ENCODE results near the gene AFG3L2. TPM values are rescaled to one million over a fixed set of nuclear protein-coding genes. Genes with fewer than 3 reads are reported as not detected.

AFG3L2 gene
- total RNA-seq, 2 experiments from 2014 or later = 60.6 to 64.0 TPM

GRCh38 chr18:12373116-12373770 is 3.8 kb downstream of the AFG3L2 start:
- TF ChIP-seq CTCF (IDR thresholded peaks at IDR 0.05) = no peak
- Mint-ChIP-seq H3K9me3 (no peaks in the 10 kb centered on the region), H3K4me3 (no peak overlapping the region), H3K27ac (no peak overlapping the region), H3K4me1 (ENCODE audit: low read depth) (peaks cover 49% of the 10 kb centered on the region), H3K27me3 (no peaks in the 10 kb centered on the region), H3K36me3 (ENCODE audit: low read depth) (peaks cover 42% of the 10 kb centered on the region)
- intact Hi-C loops (cut with micrococcal nuclease) = loop anchor here (10.0 kb wide), 1 partner anchor 572 kb away; the partner anchor contains the start of gene SEH1L
- no peak for DNase-seq
- ChIA-PET CTCF (interaction anchor here (1.7 kb wide), 1 partner anchor 46 kb away, joined by 5 read pairs; no protein-coding TSS in a partner anchor), POLR2A (interaction anchor here (0.6 to 1.1 kb wide), 4 partner anchors 15 to 46 kb away, joined by 3 to 4 read pairs (median 4); partner anchors contain the start of gene PRELID3A)
- ATAC-seq = no peak

- intact Hi-C loops (cut with micrococcal nuclease) = loop anchor here (10.0 kb wide), 1 partner anchor 572 kb away; the partner anchor contains the start of gene SEH1L
- POLR2A ChIA-PET = interaction anchor here (1.1 kb wide), 1 partner anchor 35 kb away, joined by 3 read pairs; the partner anchor contains the start of gene PRELID3A
- no peak overlapping the region for H3K4me3 Mint-ChIP-seq
Observed at GRCh38 chr18:12372406-12372805, 4.6 kb downstream of the AFG3L2 start.

GRCh38 chr18:12371590-12371989 is 5.4 kb downstream of the AFG3L2 start:
- Mint-ChIP-seq H3K27ac (no peak overlapping the region), H3K27me3 (no peaks in the 10 kb centered on the region), H3K9me3 (no peaks in the 10 kb centered on the region)

More at GRCh38 chr18:12372406-12372805, 4.6 kb downstream of the AFG3L2 start:
- peaks cover 43% of the 10 kb centered on the region for H3K4me1 Mint-ChIP-seq (ENCODE audit: low read depth)
- H3K27me3 Mint-ChIP-seq = no peaks in the 10 kb centered on the region
- H3K36me3 Mint-ChIP-seq (ENCODE audit: low read depth) = peaks cover 45% of the 10 kb centered on the region
- no peak for DNase-seq
- CTCF ChIA-PET = interaction anchor here (1.7 kb wide), 1 partner anchor 45 kb away, joined by 5 read pairs; no protein-coding TSS in a partner anchor
- TF ChIP-seq CTCF (IDR thresholded peaks at IDR 0.05) = no peak
- no peak for ATAC-seq
- no peak overlapping the region for H3K27ac Mint-ChIP-seq
- no peaks in the 10 kb centered on the region for H3K9me3 Mint-ChIP-seq

GRCh38 chr18:12369211-12369610 is 7.8 kb downstream of the AFG3L2 start:
- H3K9me3 Mint-ChIP-seq = no peaks in the 10 kb centered on the region
- ChIA-PET POLR2A (no interaction called here), CTCF (interaction anchor here (1.5 kb wide), 1 partner anchor 49 kb away, joined by 3 read pairs; no protein-coding TSS in a partner anchor)
- TF ChIP-seq CTCF (IDR thresholded peaks at IDR 0.05) = no peak
- intact Hi-C loops (cut with micrococcal nuclease) = no loop called here
- H3K4me1 Mint-ChIP-seq (ENCODE audit: low read depth) = peaks cover 28% of the 10 kb centered on the region
- H3K4me3 Mint-ChIP-seq = no peak overlapping the region
- peaks cover 54% of the 10 kb centered on the region for H3K36me3 Mint-ChIP-seq (ENCODE audit: low read depth)
- H3K27ac Mint-ChIP-seq = no peak overlapping the region
- DNase-seq = no peak
- H3K27me3 Mint-ChIP-seq = no peaks in the 10 kb centered on the region
- no peak for ATAC-seq

More at GRCh38 chr18:12371590-12371989, 5.4 kb downstream of the AFG3L2 start:
- ChIA-PET POLR2A (interaction anchor here (0.7 to 1.1 kb wide), 2 partner anchors 30 to 752 kb away, joined by 3 to 4 read pairs; no protein-coding TSS in a partner anchor), CTCF (no interaction called here)
- Mint-ChIP-seq H3K4me3 (no peak overlapping the region), H3K4me1 (ENCODE audit: low read depth) (peaks cover 43% of the 10 kb centered on the region), H3K36me3 (ENCODE audit: low read depth) (peaks cover 53% of the 10 kb centered on the region)
- DNase-seq (no peak), ATAC-seq (no peak)
- intact Hi-C loops (cut with micrococcal nuclease) = loop anchor here (10.0 kb wide), 1 partner anchor 573 kb away; the partner anchor contains the start of gene SEH1L
- no peak for TF ChIP-seq CTCF (IDR thresholded peaks at IDR 0.05)

GRCh38 chr18:12366784-12367183 is 10.2 kb downstream of the AFG3L2 start:
- ChIA-PET CTCF (interaction anchor here (0.9 kb wide), 1 partner anchor 293 kb away, joined by 3 read pairs; no protein-coding TSS in a partner anchor), POLR2A (interaction anchor here (1.5 kb wide), 1 partner anchor 10 kb away, joined by 9 read pairs; the partner anchor contains the start of gene AFG3L2)
- no peak overlapping the region for H3K4me3 Mint-ChIP-seq
- H3K27me3 Mint-ChIP-seq = no peaks in the 10 kb centered on the region
- DNase-seq (no peak), ATAC-seq (no peak)
- no peak overlapping the region for H3K27ac Mint-ChIP-seq
- peaks cover 13% of the 10 kb centered on the region for H3K4me1 Mint-ChIP-seq (ENCODE audit: low read depth)
- no peaks in the 10 kb centered on the region for H3K9me3 Mint-ChIP-seq
- H3K36me3 Mint-ChIP-seq (ENCODE audit: low read depth) = peaks cover 42% of the 10 kb centered on the region
- TF ChIP-seq CTCF (IDR thresholded peaks at IDR 0.05) = no peak
- intact Hi-C loops (cut with micrococcal nuclease) = no loop called here
